ENCODE measurements around the gene FANCC. TPM values are rescaled to one million over a fixed set of nuclear protein-coding genes. Genes with fewer than 3 reads are reported as not detected.

FANCC gene
- total RNA-seq, 1 donor from 2014 or later: 12.2 TPM

GRCh38 chr9:95058795-95059386 lies 258.6 kb downstream of the FANCC start:
- DNase-seq (ENCODE audit: low spot score in 2 of 2): no peak
- no peak for FAIRE-seq

- FAIRE-seq (no peak), DNase-seq (ENCODE audit: low spot score in 2 of 2) (no peak)
Observed at GRCh38 chr9:95058121-95058785, 259.3 kb downstream of the FANCC start.

- FAIRE-seq (no peak), DNase-seq (ENCODE audit: low spot score in 2 of 2) (no peak)
Observed at GRCh38 chr9:95057101-95057500, 260.4 kb downstream of the FANCC start.

- no peak for FAIRE-seq
- DNase-seq (ENCODE audit: low spot score in 2 of 2): no peak
Observed at GRCh38 chr9:95055851-95056551, 261.5 kb downstream of the FANCC start.

- no peak for DNase-seq (ENCODE audit: low spot score in 2 of 2)
- FAIRE-seq: no peak
Observed at GRCh38 chr9:95055334-95055850, 262.1 kb downstream of the FANCC start.

- FAIRE-seq: no peak
- no peak for DNase-seq (ENCODE audit: low spot score in 2 of 2)
Observed at GRCh38 chr9:95053611-95054570, 263.6 kb downstream of the FANCC start.

GRCh38 chr9:95049761-95050160 lies 267.7 kb downstream of the FANCC start:
- DNase-seq (ENCODE audit: low spot score in 2 of 2) (no peak), FAIRE-seq (no peak)

Small RNA genes lying within 50 kb of the gene (small RNA-seq; reads per million reads assigned to genes)
- gene MIR23B (102 reads per million, percentile 98 among the genes with 10 or more reads in this experiment), gene MIR27B (1,366 reads per million, percentile 99 among the genes with 10 or more reads in this experiment), gene MIR3074 (not detected), gene MIR6081 (not detected), gene RNA5SP288 (3.7 reads per million, percentile 90 among the genes with 10 or more reads in this experiment)

Other genes starting within 250 kb of the FANCC start
- 8.2 TPM for gene PTCH1, start 199.3 kb upstream of the FANCC start, total RNA-seq

Measured in frontal cortex (tissue), 4 donors.